Retinal pigment epithelial cell (primary cell): ENCODE measurements around the gene THOC7.

Experiments
- DNase-seq: peaks from one replicate; pipeline ENCODE4 v3.0.0-alpha.2; 2010; ENCODE audit warnings: low read depth
- H3K4me3 ChIP-seq: 2 replicates; pipeline ENCODE4 v1.5.1; 2011; ENCODE audit warnings: mild to moderate bottlenecking, low read length, control low read depth, moderate library complexity
- TF ChIP-seq, protein P1 (sequence below): conservative IDR thresholded peaks from 2 replicates; pipeline ENCODE4 v1.5.1; 2011; ENCODE audit warnings: low read depth, low read length, control low read depth, inconsistent platforms

THOC7 gene

DNA sequence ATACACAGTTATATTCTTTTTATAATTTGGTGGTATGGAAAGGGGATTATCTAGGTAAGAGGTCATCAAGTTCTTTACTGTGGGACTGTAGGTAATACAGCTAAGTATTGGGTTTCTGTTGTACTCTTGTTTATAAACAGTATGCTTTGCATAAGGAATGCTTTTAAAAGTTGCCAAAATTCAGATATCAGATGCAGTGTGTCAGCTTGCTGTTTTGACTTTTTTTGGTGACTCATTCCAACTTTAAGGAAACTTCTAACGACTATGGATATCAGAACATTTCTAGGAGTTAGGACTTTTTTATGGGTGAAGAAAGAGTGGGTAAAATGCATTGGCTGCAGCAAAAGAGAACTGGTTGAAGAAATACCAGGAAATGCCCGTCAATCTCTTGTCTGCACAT, 45.8 kb upstream of the THOC7 start:
- no peak for DNase-seq
- no peak overlapping the region for H3K4me3 ChIP-seq
- TF ChIP-seq, protein P1, sequence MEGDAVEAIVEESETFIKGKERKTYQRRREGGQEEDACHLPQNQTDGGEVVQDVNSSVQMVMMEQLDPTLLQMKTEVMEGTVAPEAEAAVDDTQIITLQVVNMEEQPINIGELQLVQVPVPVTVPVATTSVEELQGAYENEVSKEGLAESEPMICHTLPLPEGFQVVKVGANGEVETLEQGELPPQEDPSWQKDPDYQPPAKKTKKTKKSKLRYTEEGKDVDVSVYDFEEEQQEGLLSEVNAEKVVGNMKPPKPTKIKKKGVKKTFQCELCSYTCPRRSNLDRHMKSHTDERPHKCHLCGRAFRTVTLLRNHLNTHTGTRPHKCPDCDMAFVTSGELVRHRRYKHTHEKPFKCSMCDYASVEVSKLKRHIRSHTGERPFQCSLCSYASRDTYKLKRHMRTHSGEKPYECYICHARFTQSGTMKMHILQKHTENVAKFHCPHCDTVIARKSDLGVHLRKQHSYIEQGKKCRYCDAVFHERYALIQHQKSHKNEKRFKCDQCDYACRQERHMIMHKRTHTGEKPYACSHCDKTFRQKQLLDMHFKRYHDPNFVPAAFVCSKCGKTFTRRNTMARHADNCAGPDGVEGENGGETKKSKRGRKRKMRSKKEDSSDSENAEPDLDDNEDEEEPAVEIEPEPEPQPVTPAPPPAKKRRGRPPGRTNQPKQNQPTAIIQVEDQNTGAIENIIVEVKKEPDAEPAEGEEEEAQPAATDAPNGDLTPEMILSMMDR, result no peak

DNA sequence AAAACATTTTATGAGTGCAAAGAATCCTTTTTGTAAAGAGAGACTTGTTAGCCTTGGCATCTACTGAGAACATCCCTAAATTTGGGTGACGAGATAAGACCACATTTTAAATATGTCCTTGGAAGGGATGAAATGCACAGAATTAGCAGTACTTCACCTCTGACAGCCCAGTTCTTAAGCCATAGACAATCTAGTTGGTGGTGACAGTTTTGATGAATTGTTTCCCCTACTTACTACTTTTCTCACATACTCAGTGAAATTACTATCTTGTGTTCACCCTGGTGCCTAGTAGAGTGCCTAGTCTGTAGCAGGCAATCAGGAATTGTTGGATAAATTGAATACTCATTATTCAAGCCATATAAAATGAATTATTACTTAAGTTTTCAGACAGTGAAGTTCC, 45.2 kb upstream of the THOC7 start:
- DNase-seq, result no peak
- H3K4me3 ChIP-seq, result no peak overlapping the region
- TF ChIP-seq, protein P1, result no peak

DNA sequence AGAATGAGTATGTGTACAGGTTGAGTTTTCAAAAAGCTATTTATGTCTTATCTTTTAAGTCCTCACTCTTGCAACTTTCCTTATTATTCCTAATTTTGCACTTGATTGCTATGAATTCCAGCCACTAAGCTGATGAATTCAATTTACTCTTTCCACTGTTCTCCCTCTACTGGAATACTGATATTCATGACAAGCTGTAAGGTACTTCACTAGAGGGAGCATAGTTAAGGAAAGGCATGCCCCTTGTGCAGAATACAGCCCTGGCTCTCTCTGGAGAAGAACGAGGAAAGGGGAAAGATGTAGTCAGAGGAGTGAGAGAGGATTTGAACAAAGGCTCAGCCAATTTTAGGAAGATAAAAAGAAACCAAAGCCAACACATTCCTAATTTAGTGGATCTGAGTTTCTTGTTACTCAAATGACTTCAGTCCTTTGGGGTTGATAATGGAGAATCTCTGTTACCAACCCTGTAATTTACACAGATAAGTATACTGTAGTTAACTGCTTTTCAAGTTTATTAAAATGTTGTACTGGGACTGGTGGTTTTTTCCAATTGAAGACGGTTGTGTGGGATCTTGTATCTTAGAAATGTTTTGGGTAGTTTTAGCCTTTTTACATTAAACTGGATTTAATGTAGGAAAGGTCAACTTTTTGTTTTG, 44.6 kb upstream of the THOC7 start:
- TF ChIP-seq, protein P1, result peak; percentile 52
- DNase-seq, result no peak
- H3K4me3 ChIP-seq, result no peak overlapping the region

DNA sequence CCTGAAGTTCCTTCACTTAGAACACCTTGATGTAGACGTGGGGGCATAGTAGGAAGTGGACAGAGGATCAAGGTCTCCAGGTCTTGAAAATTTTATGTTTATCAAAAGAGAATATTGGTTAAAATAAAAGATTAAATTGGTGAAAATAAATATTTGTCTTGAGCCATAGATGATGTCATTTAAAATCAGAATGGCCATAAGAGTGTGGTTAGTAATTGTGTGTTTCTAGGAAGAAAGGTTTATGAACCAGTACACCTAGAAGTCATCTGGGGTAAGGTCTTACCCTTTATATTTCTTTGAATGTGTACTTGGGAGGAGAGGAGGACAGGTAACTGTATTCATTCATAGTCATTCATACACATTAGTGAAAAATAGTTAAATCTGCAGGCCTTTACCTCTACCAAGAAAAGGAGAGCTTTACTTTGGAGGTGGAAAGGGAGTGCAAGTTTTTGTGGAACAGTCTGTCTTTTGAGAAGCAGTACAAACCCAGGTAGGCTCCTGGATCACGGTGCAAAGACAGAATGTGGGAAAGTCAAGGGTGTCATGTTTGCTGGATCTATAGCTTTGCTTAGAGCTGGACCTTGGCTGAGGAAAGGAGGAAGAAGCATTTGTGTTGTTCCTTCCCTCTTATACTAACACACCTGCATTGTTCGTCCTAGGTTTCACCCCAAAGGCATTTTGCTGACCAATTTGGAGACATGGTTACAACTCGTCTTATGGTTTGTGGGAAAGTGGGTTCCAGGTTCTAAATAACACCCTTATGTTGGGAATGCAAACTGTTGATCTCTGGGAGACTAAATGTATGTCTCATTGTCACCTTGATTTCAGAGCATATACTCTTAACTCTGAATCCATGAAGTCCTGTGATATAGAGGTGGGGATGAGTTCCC, 42.4 kb upstream of the THOC7 start:
- DNase-seq, result no peak
- no peak overlapping the region for H3K4me3 ChIP-seq
- TF ChIP-seq, protein P1, result no peak

DNA sequence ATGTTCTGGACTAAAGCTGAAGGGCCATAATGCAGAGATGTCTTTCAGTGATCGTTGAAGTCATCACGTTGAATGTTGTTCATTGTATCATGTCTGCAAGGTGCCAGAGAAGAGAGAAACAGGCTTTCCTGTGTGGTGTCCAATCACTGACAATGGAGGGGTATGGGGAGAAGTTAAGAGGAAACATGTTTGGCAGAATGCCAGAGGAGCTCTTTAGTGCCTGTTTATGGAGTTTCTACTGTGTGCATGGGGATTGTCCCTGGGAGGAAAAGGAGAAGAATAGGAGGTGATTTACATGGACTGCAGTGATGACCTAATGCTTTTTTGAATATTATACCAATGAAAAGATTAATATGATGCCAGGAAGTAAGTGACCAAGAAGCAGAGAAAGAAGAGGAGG, 36.9 kb upstream of the THOC7 start:
- DNase-seq, result no peak
- TF ChIP-seq, protein P1, result no peak
- H3K4me3 ChIP-seq, result no peak overlapping the region

DNA sequence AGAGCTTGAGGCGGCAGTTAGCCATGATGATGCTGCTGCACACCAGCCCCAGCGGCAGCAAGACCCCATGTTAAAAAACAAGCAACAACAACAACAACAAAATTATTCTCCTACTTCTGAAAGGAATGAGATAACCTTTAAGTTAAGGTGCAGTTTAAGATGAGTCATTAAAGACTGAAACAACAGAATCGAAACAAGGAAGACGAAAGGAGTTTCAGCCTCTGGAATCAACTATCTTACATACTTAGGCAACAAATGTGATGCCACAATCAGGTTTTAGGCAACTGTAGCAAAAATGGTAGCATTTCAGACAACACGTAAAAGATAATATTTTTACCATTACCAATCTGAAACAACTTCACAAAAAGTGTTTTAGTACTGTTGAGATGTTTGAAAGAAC, 36.4 kb upstream of the THOC7 start:
- DNase-seq, result no peak
- TF ChIP-seq, protein P1, result no peak
- H3K4me3 ChIP-seq, result no peak overlapping the region
